Measurements from ENCODE around the gene PIK3R2. TPM values are rescaled to one million over a fixed set of nuclear protein-coding genes. Genes with fewer than 3 reads are reported as not detected.

Gene PIK3R2
- total and polyA plus RNA-seq, 2 of the 13 experiments (the other 11 are each of a cell fraction or from before 2014, with no cell fraction given), result 18.6 to 25.3 TPM

- TF ChIP-seq, protein P1, sequence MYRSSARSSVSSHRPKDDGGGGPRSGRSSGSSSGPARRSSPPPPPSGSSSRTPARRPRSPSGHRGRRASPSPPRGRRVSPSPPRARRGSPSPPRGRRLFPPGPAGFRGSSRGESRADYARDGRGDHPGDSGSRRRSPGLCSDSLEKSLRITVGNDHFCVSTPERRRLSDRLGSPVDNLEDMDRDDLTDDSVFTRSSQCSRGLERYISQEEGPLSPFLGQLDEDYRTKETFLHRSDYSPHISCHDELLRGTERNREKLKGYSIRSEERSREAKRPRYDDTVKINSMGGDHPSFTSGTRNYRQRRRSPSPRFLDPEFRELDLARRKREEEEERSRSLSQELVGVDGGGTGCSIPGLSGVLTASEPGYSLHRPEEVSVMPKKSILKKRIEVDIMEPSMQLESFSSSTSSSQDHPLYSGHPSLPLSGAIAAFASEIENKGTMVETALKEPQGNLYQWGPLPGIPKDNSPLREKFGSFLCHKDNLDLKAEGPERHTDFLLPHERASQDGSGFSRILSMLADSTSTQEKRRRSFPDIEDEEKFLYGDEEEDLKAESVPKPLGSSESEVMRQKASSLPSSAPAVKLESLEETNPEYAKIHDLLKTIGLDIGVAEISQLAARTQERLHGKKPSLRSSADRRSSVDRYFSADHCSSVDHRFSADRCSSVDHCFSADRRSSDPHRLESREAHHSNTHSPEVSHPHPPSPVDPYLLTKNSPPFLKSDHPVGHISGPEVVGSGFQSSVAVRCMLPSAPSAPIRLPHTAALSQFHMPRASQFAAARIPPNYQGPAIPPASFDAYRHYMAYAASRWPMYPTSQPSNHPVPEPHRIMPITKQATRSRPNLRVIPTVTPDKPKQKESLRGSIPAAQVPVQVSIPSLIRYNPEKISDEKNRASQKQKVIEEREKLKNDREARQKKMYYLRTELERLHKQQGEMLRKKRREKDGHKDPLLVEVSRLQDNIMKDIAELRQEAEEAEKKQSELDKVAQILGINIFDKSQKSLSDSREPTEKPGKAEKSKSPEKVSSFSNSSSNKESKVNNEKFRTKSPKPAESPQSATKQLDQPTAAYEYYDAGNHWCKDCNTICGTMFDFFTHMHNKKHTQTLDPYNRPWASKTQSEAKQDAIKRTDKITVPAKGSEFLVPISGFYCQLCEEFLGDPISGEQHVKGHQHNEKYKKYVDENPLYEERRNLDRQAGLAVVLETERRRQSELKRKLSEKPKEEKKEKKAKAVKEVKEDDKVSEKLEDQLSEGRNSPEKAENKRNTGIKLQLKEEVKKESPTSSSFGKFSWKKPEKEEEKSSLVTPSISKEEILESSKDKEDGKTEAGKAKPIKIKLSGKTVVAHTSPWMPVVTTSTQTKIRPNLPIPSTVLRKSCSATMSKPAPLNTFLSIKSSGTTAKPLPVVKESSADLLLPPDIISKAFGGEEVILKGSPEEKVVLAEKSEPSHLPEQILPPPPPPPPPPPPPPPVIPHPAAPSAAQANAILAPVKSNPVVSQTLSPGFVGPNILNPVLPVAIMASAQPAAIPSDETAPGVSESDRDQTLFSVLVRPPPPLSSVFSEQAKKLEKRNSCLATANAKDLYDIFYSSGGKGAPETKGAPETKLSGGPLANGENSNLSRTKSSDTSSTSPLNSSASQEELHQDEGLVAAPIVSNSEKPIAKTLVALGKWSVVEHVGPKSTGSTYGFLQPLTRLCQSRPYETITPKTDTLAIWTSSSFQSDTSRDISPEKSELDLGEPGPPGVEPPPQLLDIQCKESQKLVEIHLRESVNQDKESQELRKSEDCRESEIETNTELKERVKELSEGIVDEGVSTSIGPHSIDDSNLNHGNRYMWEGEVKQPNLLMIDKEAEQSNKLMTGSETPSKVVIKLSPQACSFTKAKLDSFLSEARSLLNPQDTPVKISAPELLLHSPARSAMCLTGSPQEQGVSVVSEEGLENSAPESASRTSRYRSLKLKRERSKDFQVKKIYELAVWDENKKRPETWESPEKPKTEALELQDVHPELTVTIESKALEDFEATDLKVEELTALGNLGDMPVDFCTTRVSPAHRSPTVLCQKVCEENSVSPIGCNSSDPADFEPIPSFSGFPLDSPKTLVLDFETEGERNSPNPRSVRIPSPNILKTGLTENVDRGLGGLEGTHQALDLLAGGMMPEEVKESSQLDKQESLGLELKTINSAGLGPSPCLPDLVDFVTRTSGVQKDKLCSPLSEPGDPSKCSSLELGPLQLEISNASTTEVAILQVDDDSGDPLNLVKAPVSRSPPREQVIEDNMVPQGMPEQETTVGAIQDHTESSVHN (CRISPR knock-in tag; IDR thresholded peaks at IDR 0.05), result no peak
- TF ChIP-seq ZNF746 (CRISPR knock-in tag; IDR thresholded peaks at IDR 0.05), result peak; percentile 42; the same call in 1 of the 2 replicates
- no peak for TF ChIP-seq NFIC (IDR thresholded peaks at IDR 0.05; ENCODE audit: low read length)
- TF ChIP-seq ZNF749 (CRISPR knock-in tag; IDR thresholded peaks at IDR 0.05; ENCODE audit: borderline replicate concordance), result no peak; the same call in 1 of the 2 replicates
- TF ChIP-seq, protein P2, sequence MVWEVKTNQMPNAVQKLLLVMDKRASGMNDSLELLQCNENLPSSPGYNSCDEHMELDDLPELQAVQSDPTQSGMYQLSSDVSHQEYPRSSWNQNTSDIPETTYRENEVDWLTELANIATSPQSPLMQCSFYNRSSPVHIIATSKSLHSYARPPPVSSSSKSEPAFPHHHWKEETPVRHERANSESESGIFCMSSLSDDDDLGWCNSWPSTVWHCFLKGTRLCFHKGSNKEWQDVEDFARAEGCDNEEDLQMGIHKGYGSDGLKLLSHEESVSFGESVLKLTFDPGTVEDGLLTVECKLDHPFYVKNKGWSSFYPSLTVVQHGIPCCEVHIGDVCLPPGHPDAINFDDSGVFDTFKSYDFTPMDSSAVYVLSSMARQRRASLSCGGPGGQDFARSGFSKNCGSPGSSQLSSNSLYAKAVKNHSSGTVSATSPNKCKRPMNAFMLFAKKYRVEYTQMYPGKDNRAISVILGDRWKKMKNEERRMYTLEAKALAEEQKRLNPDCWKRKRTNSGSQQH (CRISPR knock-in tag; IDR thresholded peaks at IDR 0.05; ENCODE audit: low read depth), result no peak
- TF ChIP-seq ZBTB7A (CRISPR knock-in tag; IDR thresholded peaks at IDR 0.05), result no peak
- no peak for TF ChIP-seq ZNF776 (CRISPR knock-in tag; IDR thresholded peaks at IDR 0.05)
- TF ChIP-seq ZNF343 (CRISPR knock-in tag; IDR thresholded peaks at IDR 0.05), result no peak
- TF ChIP-seq RBM22 (optimal IDR thresholded peaks at IDR 0.05; ENCODE audit: low read length), result no peak
- TF ChIP-seq ZNF296 (CRISPR knock-in tag; conservative IDR thresholded peaks at IDR 0.05), result no peak
- no peak for TF ChIP-seq CREB3 (CRISPR knock-in tag; IDR thresholded peaks at IDR 0.05)
- TF ChIP-seq, protein P3, sequence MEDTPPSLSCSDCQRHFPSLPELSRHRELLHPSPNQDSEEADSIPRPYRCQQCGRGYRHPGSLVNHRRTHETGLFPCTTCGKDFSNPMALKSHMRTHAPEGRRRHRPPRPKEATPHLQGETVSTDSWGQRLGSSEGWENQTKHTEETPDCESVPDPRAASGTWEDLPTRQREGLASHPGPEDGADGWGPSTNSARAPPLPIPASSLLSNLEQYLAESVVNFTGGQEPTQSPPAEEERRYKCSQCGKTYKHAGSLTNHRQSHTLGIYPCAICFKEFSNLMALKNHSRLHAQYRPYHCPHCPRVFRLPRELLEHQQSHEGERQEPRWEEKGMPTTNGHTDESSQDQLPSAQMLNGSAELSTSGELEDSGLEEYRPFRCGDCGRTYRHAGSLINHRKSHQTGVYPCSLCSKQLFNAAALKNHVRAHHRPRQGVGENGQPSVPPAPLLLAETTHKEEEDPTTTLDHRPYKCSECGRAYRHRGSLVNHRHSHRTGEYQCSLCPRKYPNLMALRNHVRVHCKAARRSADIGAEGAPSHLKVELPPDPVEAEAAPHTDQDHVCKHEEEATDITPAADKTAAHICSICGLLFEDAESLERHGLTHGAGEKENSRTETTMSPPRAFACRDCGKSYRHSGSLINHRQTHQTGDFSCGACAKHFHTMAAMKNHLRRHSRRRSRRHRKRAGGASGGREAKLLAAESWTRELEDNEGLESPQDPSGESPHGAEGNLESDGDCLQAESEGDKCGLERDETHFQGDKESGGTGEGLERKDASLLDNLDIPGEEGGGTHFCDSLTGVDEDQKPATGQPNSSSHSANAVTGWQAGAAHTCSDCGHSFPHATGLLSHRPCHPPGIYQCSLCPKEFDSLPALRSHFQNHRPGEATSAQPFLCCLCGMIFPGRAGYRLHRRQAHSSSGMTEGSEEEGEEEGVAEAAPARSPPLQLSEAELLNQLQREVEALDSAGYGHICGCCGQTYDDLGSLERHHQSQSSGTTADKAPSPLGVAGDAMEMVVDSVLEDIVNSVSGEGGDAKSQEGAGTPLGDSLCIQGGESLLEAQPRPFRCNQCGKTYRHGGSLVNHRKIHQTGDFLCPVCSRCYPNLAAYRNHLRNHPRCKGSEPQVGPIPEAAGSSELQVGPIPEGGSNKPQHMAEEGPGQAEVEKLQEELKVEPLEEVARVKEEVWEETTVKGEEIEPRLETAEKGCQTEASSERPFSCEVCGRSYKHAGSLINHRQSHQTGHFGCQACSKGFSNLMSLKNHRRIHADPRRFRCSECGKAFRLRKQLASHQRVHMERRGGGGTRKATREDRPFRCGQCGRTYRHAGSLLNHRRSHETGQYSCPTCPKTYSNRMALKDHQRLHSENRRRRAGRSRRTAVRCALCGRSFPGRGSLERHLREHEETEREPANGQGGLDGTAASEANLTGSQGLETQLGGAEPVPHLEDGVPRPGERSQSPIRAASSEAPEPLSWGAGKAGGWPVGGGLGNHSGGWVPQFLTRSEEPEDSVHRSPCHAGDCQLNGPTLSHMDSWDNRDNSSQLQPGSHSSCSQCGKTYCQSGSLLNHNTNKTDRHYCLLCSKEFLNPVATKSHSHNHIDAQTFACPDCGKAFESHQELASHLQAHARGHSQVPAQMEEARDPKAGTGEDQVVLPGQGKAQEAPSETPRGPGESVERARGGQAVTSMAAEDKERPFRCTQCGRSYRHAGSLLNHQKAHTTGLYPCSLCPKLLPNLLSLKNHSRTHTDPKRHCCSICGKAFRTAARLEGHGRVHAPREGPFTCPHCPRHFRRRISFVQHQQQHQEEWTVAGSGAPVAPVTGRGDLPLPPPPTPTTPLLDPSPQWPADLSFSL (CRISPR knock-in tag; IDR thresholded peaks at IDR 0.05), result no peak
Measured at GRCh38 chr19:18192673-18193387, 39.9 kb downstream of the PIK3R2 start, which contains the start of gene MPV17L2 (continued).
